NCI-H748 (cell line): ENCODE data around the gene TTC19.
"Not testable (repeated sequence)": the region's sequence is repeated elsewhere in the genome, so short reads cannot be mapped to it uniquely, and the experiment has no call there.

Source experiments
- DNase-seq: peaks from one replicate; lab custom pipeline; 2025; ENCODE audit not compliant: unreplicated experiment; lab: John Stamatoyannopoulos, UW

TTC19 gene

DNA sequence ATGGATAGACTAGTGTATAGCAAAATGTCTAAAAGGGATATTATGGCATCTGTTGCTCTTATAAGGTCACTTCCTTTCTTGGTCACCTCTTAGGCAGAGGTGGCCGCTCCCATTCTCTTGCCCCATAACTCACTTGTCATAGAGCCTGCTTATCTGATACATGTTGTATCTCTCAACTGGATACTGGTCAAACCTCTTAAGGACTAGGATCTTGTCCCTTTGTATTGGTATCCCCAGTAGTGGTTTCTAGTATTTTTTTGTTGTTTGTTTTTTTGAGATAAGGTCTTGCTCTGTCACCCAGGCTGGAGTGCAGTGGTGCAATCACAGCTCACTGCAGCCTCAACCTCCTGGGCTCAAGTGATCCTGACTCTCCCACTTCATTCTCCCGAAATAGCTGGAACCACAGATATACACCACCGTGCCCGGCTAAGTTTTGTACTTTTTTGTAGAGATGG, 27.1 kb upstream of the TTC19 start:
- DNase-seq = no peak

DNA sequence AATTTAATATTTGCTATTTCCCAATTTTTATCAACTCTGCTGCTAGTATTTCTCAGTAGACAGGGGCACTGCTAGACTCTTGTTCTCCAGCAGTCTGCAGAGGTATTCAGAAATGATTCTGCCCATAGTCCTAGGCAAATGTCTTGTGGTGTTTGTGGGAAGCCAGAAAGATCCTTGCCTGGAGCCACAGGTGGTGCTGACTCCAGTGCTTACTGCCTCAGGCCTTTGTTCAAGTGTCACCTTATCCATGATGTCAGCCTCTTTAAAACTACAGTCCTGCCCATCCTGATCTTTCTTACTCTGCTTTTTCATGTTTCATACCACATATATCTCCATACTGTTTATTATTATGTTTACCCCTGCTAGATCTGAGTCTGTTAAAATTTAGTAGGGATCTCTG, 26.6 kb upstream of the TTC19 start:
- DNase-seq = no peak

DNA sequence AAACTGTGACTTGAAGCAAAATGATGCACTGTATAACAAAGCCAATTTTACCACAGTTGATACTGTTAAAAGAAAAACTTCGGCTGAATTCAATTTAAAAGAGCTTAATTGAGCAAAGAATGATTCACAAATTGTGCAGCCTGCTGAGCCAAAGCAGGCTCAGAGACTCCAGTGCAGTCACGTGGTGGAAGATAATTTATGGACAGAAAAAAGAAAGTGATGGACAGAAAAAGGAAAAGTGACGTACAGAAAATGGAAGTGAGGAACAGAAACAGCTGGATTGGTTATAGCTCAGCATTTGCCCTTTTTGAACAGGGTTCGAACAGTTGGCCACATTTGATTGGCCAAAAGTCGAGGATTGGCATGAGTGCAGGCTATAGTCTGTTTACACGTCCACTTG, 25.8 kb upstream of the TTC19 start:
- DNase-seq = no peak

DNA sequence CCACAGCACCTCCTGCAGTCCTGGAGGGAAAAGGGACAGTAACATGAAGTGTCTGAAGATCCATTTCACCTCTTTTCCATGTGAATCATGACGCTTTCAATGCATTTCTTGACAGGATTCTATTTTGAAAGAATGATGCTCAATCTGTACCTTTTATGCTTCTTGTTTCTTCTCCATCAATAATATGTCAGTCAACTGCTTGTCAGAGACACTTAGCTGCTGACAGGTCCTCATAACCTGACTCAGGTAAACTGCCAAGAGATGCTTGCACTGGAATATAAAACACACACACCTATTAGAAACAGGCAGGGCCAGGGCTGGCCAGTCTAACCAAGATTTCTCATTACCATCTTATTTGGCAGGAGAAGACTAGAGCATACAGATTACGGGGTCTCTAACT, 21.7 kb upstream of the TTC19 start:
- no peak for DNase-seq

DNA sequence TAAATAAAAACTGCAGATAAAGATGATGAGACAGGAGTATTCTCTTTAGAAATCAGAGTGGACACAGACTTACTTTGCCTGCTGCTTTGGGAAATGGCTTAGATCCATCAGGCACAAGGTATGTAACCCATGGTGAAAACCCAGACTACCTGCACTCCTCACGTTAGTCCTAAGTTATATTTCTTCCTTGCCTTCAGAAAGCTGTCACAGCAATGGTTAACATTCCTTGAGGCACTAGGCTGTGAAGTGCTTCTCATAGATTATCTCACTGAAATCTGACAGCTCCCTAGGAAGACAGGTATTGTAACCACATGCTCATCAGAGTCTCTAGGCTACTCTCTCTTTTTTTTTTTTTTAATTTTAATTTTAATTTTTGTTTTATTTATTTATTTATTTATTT, 21.0 kb upstream of the TTC19 start:
- DNase-seq = no peak

DNA sequence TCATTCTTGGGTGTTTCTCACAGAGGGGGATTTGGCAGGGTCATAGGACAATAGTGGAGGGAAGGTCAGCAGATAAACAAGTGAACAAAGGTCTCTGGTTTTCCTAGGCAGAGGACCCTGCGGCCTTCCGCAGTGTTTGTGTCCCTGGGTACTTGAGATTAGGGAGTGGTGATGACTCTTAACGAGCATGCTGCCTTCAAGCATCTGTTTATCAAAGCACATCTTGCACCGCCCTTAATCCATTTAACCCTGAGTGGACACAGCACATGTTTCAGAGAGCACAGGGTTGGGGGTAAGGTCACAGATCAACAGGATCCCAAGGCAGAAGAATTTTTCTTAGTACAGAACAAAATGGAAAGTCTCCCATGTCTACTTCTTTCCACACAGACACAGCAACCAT, 20.6 kb upstream of the TTC19 start:
- not testable (repeated sequence) for DNase-seq

DNA sequence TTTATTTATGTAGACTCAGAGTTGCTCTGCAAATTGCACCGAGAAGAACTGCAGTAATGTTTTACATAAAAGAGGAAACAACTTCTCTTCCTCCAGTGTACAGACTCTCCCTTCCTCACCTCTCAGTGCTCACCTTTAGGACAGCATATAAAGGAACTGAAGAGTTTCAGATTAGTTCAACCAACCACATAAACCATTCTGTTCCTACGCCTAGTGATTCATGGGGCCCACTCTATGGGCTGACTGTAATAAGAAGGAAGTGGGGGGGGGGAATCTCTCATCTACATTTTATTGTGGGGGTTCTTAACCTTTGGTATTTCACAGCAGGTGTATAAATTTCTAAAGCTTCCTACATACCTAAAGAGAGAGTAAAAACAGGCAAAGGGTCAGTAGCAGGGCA, 18.4 kb upstream of the TTC19 start:
- DNase-seq = no peak

DNA sequence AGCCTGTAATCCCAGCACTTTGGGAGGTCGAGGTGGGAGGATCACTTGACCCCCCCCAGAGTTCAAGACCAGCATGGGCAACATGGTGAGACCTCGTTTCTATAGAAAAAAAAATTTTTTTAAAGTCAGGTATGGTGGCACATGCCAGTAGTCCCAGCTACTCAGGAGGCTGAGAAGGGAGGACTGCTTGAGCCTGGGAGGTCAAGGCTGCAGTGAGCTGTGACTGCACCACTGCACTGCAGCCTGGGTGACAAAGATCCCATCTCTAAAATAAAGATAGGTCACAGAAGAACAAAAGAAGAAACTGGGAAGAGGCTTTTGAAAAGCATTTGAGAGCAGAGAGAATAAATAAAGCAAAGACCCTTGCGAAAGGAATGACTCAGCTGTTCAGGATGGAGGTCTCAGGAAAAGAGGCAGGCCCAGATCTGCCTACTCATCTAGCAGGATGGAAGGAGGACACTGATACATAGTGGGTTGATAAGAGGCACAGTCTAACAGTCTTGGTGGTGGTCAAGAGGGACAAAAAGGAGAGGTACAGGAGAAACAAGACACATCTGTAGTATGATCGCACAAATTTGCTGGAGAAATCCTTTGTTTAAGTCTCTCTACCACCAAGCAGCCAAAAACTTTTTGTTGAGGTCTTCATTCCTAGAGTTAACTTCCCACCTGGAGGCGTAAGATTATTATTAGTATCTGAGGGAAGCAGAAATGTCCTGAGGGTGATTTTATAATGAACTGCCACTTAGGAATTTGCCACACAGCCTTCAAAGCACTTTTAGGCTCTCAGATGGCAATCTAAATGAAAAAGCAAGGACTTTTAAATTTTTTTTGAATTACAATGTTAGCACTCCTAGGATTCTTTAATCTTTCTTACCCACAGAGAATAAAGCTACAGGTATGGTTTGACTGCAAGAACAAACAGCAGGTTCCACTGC, 17.7 kb upstream of the TTC19 start:
- DNase-seq = no peak

DNA sequence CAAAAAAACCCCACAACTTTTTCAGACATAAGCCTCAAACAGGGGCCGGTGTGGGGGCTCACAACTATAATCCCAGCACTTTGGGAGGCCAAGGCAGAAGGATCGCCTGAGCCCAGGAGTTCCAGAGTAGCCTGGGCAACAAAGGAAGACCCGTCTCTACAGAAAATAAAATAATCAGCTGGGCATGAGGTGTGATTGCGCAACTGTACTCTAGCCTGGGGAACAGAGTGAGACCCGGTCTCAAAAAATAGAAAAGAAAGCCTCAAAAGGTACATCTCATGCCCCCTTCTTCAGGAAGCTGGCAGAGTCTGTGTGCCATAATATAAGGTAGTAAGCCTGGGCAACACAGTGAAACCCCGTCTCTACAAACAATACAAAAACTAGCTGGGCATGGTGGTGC, 3.3 kb upstream of the TTC19 start:
- no peak for DNase-seq

DNA sequence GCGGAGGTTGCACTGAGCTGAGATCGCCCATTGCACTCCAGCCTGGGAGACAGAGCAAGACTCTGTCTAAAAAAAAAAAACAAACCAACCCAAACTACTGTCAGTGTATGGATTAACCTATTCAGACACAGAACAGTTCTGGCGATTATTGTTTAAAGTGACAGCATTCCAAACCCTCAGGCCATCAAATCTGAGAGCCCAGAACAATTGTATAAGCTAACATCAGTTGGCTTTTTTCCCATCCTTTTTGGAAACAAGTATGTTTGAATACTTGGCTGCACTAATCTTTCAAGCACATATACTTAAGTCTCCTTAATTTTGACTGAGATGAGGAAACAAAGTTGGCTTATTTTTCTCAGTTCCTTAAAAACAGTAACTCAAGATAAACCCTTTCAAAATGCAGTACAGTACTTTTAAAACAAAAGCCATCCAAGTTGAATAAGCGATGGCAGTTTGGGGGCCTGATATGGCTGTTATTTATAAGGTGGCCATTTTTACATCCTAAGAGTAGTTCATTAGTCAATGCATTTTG, 1.5 kb upstream of the TTC19 start:
- DNase-seq = no peak

DNA sequence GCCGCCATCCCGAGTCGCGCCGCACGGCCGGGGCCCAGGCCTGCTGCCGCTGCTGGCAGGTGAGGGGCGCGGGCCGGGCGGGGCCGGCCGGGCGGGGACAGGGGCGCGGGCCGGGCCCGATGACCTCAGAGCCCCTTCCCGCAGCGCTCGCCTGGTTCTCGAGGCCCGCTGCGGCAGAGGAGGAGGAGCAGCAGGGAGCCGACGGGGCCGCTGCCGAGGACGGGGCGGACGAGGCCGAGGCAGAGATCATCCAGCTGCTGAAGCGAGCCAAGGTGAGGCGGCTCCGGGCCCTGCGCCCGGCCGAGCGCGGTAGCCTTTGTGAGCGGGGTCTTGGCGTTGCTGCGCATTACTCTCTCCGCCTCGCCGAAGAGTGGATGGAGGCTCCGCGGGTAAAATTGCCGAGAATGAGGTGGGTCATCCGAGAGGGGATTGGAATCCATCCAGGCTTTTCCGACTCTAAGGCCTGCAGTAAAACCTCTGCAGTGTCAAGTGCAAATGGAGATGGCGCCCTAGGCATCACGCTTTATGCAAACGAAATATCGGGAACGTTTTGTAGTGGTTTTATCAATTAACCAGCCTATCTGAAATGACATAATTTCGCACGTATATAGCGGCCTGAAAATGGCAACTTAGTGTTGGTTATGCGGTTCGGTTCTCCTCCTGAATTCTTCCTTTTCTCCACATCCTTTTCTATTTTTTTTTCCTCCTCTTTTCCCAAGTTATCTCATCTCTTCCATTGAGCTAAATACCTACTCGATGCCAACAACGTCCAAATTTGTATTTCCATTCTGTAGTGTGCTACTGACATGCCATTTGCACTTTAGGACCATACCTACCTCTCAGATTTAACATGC, 577 bp downstream of the TTC19 start:
- DNase-seq = peak; percentile 81

DNA sequence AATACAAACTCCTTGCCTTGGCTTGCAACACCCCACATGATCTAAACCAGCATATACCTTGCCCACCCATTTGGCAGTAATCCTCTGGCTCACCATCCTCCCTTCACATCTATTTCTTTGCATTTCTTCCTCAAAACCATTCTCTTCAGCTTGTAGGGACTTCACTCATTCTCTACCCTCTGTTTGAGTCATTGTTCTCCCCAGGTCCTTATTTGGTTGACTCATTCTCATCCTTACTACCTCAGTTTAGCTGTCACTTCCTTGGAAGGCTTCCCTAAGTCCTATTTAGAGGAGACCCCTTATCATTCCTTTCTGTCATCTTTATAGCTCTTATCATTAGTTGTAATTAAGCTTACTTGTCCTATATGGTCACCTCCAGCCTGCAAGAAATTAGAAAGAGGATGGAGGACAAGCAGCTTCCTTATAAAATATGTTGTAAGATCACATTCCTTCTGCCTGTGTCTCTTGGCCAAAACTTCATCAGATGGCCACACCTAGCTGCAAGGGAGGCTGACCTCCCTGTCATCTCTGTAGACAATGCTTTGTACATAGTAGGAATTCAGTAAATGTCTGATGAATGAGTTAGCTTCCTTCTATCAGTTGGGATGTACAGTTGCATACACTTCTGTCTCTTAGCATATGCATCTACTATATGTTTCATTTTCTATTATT, 1.7 kb downstream of the TTC19 start:
- no peak for DNase-seq

DNA sequence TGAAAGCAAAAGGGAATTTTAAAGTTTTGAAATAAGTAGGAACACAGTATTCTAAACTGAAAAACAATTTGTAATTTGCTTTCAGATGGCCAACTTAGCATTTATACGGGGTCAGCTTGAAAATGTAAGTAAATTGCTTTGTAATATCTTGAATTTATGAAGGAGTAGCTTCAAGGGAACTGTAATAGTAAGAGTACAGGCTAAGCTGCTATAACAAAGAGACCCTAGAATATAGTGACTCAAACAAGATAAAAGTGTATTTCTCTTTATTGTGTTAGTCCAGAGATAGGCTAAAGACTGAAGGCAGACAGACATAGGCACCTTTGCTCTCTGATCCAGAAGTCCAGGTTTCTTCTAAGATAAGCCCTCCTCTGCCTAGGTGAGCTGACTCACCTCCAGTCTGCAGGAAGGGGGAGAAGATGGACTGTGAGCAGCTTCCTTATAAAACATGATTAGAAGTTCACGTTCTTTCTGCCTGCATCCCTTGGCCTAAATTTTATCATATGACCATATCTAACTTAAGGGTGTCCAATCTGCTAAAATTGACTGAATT, 3.2 kb downstream of the TTC19 start:
- no peak for DNase-seq

DNA sequence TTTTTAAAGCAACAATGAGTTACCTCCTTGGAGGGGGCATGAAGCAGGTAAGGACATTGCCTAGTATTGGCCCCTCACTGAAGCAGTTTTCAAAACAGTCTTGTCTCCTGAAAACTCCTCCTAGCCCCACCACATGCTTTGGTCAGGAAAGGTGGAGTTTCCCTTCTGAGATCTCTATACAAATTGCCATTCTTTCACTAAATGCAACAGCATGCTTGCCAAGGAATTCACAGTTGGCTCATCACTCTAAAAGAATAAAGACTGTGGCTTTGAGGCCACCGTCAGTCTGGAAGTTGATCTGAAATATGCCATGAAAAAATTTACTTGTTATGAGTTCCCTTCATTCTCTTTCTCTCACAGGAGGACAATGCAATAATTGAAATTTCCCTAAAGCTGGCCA, 4.2 kb downstream of the TTC19 start:
- no peak for DNase-seq

DNA sequence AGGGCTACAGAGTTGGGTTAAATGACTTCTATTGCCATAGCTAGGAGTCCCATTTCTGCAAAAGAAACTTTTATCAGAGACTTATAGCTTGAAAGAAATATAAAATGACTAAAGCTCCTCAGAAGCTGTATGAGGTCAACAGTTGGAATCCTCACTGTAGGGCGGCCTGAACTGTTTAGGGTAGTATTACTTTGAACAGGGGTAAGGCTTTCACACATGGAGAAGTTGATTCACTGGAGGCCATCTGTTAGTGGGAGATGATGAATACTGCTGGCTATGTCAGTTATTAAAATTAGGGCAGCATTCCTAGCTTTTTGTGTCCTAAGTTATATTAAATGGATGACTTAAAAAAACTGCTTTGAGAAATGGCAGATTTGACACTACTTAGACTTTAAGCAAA, 6.0 kb downstream of the TTC19 start:
- no peak for DNase-seq

DNA sequence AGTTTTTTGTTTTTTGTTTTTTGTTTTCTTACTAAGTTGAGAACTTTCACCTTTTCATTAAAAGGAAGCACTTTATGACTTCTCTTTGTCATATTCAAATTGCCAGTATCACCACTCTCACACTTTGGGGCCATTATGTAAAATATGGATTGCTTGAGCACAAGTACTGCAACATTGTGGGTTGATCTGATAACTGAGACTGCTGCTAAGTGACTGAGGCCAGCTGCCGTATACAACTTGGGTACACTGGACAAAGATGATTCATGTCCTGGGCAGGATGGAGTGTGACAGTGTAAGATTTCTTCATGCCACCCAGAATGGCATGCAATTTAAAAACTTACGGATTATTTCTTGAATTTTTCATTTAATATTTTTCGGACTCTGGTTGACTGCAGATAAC, 7.8 kb downstream of the TTC19 start:
- no peak for DNase-seq

DNA sequence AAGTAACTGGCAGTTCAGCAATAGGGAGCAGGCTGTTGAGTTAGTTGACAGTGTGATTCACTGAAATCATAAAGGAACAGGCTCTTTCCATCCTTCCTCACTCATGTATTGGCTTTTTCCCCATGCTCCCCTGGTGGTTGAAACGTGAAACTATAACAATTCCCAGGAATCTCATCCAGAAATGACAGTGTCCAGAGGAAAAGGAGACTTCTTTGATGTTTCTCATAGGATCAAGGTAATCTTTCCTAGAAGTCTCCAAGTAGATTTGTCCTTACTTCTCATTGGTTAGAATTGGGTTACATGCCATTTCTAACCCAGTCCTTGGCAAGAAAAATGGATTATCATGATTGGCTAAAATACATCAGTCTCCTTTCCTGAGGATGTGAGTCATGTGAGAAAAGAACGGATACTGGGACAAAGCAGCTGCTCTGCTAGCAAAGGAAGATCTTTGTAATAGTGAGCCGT, 14.4 kb downstream of the TTC19 start:
- DNase-seq = peak; percentile 18

DNA sequence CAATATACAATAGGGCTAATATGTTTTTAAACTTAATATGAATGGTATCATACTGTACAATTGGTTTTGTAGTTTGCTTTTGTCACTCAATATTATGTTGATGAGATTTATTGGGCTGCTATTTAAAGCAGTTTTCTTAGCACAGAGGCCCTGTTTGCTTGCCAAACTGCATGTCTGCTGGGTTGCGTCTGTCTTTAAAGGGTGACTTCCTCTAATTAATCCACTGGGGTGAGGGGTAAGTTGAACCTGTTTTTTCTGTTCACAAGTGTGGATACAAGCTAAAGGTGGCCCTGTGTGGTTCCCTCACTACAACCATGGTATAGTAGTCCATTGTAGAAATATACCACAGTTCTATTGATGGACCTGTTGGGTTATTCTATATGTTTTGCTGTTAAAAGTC, 19.7 kb downstream of the TTC19 start:
- DNase-seq = no peak

DNA sequence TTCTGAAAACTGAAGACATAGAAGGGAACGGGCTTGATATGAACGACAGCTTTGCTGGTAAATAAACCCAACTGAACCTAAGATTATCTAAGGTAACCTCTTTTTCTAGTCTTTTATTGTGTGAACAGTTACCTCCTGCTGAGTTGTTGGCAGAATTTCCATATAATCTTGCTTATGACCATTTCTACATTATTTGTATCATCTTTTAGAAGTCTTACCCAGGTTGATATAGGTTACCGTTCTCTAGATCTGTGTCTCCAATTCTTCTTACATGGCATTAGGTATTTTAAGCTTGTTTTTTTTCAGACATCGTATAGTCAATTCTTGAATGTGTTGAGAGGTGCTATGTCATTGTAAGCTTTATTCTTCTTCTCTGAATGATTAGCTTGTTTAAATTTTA, 24.3 kb downstream of the TTC19 start:
- no peak for DNase-seq

DNA sequence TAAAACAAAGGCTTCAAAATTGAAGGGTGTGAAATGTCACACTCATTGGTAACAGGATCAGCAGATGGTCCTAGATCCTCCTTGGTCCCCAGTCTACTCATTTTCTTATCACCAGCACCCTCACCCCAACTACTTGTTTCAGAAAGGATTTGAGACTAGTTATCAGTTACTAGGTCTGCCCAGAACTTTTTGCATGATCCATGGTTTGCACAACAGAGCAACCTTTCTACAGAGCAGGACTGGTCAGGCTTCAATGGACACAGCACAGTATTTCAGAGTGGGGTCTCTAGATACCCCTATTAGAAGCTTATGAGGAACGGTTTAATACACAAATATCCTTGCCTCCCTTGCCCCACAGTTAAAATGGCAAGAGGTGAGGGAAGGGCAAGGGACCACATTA, 25.6 kb downstream of the TTC19 start:
- no peak for DNase-seq

DNA sequence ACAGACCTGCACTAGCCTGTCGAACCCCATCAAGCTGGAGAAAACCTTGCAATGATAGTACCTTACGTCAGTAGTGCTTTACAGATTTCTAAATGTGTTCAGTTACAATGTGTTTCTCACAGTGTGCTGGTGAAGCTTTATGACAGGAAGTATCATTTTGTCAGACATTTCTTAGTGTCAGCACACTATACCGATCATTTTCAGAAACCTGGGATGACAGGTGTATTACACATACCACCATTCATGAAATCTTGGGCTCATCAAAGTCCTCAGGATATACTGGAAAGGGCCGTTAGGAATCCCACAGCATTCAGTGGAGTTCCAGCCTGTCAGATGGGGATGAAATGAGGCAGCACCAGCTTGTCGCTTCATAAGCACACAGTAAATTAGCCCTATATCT, 27.3 kb downstream of the TTC19 start:
- DNase-seq = no peak
